ENCODE results near the gene SNX25.

Gene SNX25

DNA sequence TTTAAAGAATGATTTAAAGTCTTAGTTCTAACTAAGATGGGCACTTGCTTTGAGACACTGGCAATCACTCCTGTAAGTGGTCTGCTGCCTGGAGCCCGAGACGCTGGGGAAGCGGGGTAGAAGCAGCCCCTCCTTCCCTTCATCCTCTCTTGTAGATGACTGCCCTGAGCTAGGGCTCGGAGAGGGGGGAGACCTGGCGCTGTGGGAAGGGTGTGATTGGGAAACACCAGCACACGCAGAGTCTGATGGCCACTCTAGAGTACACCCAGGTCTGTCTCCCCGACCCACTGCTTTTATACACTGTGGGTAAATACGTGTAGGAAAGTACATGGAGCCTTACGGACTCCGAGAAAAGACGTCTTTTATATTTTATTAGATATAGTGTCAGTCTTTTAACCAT is 162.3 kb downstream of the SNX25 start:
- no peak for TF ChIP-seq CTCF (IDR thresholded peaks at IDR 0.05)
- H3K27ac ChIP-seq = no peak overlapping the region
- no peaks in the 10 kb centered on the region for H3K4me1 ChIP-seq (ENCODE audit: control insufficient read depth in 1 of 2, insufficient read depth in 1 of 2, low read depth in 1 of 2, low read length in 1 of 2)
- H3K36me3 ChIP-seq = no peaks in the 10 kb centered on the region
- no peak overlapping the region for H3K4me3 ChIP-seq (ENCODE audit: low read depth in 1 of 2, low read length in 1 of 2)
- peaks cover 39% of the 10 kb centered on the region for H3K27me3 ChIP-seq
- no peaks in the 10 kb centered on the region for H3K9me3 ChIP-seq

DNA sequence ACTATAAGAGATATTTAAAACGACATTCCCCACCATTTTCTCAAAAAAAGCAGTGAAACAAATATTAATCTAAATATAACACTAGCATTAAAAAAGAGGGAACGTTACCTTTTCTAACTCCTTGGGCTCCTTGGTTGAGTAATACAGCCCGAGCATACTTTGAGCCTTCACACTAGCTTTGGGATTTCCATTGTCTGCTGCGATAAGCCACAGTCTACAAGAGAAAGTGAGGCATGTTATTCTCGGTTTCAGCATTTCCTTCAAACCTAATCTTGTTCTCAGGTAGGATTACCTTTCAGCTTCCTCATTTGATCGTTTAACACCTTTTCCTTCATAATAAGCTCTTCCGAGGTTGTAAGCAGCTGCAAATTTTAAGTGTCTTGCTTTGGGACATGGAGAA is 164.6 kb downstream of the SNX25 start:
- no peaks in the 10 kb centered on the region for H3K9me3 ChIP-seq
- no peak overlapping the region for H3K4me3 ChIP-seq (ENCODE audit: low read depth in 1 of 2, low read length in 1 of 2)
- no peaks in the 10 kb centered on the region for H3K4me1 ChIP-seq (ENCODE audit: control insufficient read depth in 1 of 2, insufficient read depth in 1 of 2, low read depth in 1 of 2, low read length in 1 of 2)
- no peaks in the 10 kb centered on the region for H3K36me3 ChIP-seq
- H3K27me3 ChIP-seq = peaks cover 35% of the 10 kb centered on the region
- H3K27ac ChIP-seq = no peak overlapping the region
- no peak for TF ChIP-seq CTCF (IDR thresholded peaks at IDR 0.05)

GRCh38 chr4:185374573-185374972 is 165.2 kb downstream of the SNX25 start:
- no peak for TF ChIP-seq CTCF (IDR thresholded peaks at IDR 0.05)
- Histone ChIP-seq H3K36me3 (no peaks in the 10 kb centered on the region), H3K9me3 (no peaks in the 10 kb centered on the region), H3K4me1 (ENCODE audit: control insufficient read depth in 1 of 2, insufficient read depth in 1 of 2, low read depth in 1 of 2, low read length in 1 of 2) (no peaks in the 10 kb centered on the region), H3K4me3 (ENCODE audit: low read depth in 1 of 2, low read length in 1 of 2) (no peak overlapping the region), H3K27ac (no peak overlapping the region), H3K27me3 (peaks cover 35% of the 10 kb centered on the region)

GRCh38 chr4:185378264-185378663 is 168.9 kb downstream of the SNX25 start:
- H3K4me1 ChIP-seq (ENCODE audit: control insufficient read depth in 1 of 2, insufficient read depth in 1 of 2, low read depth in 1 of 2, low read length in 1 of 2) = no peaks in the 10 kb centered on the region
- TF ChIP-seq CTCF (IDR thresholded peaks at IDR 0.05) = no peak

GRCh38 chr4:185379326-185380295 is 170.2 kb downstream of the SNX25 start:
- peaks cover 0 to under 1% of the 10 kb centered on the region in 2 experiments for H3K4me1 ChIP-seq (ENCODE audit: control insufficient read depth in 1 of 2, insufficient read depth in 1 of 2, low read depth in 1 of 2, low read length in 1 of 2)
- no peaks in the 10 kb centered on the region for H3K36me3 ChIP-seq
- peaks cover 37% of the 10 kb centered on the region for H3K27me3 ChIP-seq
- no peak for TF ChIP-seq CTCF (IDR thresholded peaks at IDR 0.05)
- no peak overlapping the region for H3K4me3 ChIP-seq (ENCODE audit: low read depth in 1 of 2, low read length in 1 of 2)
- H3K9me3 ChIP-seq = no peaks in the 10 kb centered on the region
- H3K27ac ChIP-seq = no peak overlapping the region

More at GRCh38 chr4:185378264-185378663, 168.9 kb downstream of the SNX25 start:
- H3K9me3 ChIP-seq = no peaks in the 10 kb centered on the region
- no peak overlapping the region for H3K27ac ChIP-seq
- H3K36me3 ChIP-seq = no peaks in the 10 kb centered on the region
- H3K27me3 ChIP-seq = peaks cover 37% of the 10 kb centered on the region
- H3K4me3 ChIP-seq (ENCODE audit: low read depth in 1 of 2, low read length in 1 of 2) = no peak overlapping the region

All from neutrophil (primary cell).